ENCODE data around the gene A2M. TPM values are rescaled to one million over a fixed set of nuclear protein-coding genes. Genes with fewer than 3 reads are reported as not detected.

Gene A2M
- total and polyA plus RNA-seq, 2 of the 4 experiments (the other 2 are of a cell fraction): 1.1 to 3.2 TPM

Other genes starting within 250 kb of the A2M start
- gene PHC1, start 201.4 kb downstream of the A2M start, total RNA-seq (2012; rRNA removed): 9.1 and 9.7 TPM in 2 replicates
- gene PHC1, start 201.4 kb downstream of the A2M start, polyA plus RNA-seq (2012; rRNA removed): 23.1 and 24.4 TPM in 2 replicates
- gene M6PR, start 166.3 kb downstream of the A2M start, total RNA-seq (2012; rRNA removed): 118 and 140 TPM in 2 replicates
- 71.1 and 86.6 TPM in 2 replicates for gene M6PR, start 166.3 kb downstream of the A2M start, polyA plus RNA-seq (2012; rRNA removed)
- 0.54 and 0.56 TPM in 2 replicates for gene KLRG1, start 126.4 kb downstream of the A2M start, total RNA-seq (2012; rRNA removed)
- 0.36 and 0.47 TPM in 2 replicates for gene KLRG1, start 126.4 kb downstream of the A2M start, polyA plus RNA-seq (2012; rRNA removed)
- gene PZP, start 92.5 kb upstream of the A2M start, total RNA-seq (2012; rRNA removed): not detected in 2 replicates
- not detected in 2 replicates for gene PZP, start 92.5 kb upstream of the A2M start, polyA plus RNA-seq (2012; rRNA removed)